Mammary epithelial cell (primary cell): ENCODE data around the gene SMIM44.
"Not testable (repeated sequence)": the region's sequence is repeated elsewhere in the genome, so short reads cannot be mapped to it uniquely, and the experiment has no call there.

Experiments
- CTCF ChIP-seq, 2 donors: IDR thresholded peaks in 1 of 2; conservative IDR thresholded peaks in 1 of 2; 2 replicates each; pipeline ENCODE4 v1.5.1; 2011 to 2012; ENCODE audit warnings: inconsistent platforms in 2 of 2, low read length in 2 of 2, mild to moderate bottlenecking in 2 of 2, control low read depth in 1 of 2, low read depth in 1 of 2; ENCODE audit not compliant: insufficient read depth in 1 of 2; ENCODE audit errors: extremely low read depth in 1 of 2
- EZH2 ChIP-seq: IDR thresholded peaks from 2 replicates; pipeline ENCODE4 v1.6.1; 2012; ENCODE audit warnings: low read length, inconsistent platforms, borderline replicate concordance

- not testable (repeated sequence) for TF ChIP-seq CTCF (conservative IDR thresholded peaks at IDR 0.05 in 1 of 2, IDR thresholded peaks at IDR 0.05 in 1 of 2; ENCODE audit: extremely low read depth in 1 of 2, insufficient read depth in 1 of 2, low read depth in 1 of 2, low read length in 2 of 2); EZH2
Measured at GRCh38 chr19:3508121-3508661, 24.9 kb upstream of the SMIM44 start.
